Lung (tissue), 12 donors: Measurements from ENCODE around the gene TP53BP2. TPM values are rescaled to one million over a fixed set of nuclear protein-coding genes. Genes with fewer than 3 reads are reported as not detected.

Experiments used
- ATAC-seq: fragments of 200-7000 bp; cut with Tn5 transposase; one replicate; pipeline ENCODE4 v1.9.1; 2020; ENCODE audit warnings: moderate number of reproducible peaks; ENCODE audit not compliant: insufficient read depth, low FRiP score
- DNase-seq, 3 donors: peaks; one replicate each; pipeline ENCODE4 v3.0.0-alpha.2; 2013 to 2017
- H3K27ac ChIP-seq, 2 donors: one replicate each; pipeline ENCODE4 v1.5.1; 2013; ENCODE audit warnings: mild to moderate bottlenecking in 2 of 2, moderate library complexity in 2 of 2, control low read depth in 1 of 2, inconsistent platforms in 1 of 2, low read depth in 1 of 2, low read length in 1 of 2
- H3K27me3 ChIP-seq, 3 donors: one replicate each; pipeline ENCODE4 v1.5.1; 2013; ENCODE audit warnings: low read length in 2 of 3; ENCODE audit not compliant: control insufficient read depth in 3 of 3, insufficient read depth in 3 of 3
- H3K36me3 ChIP-seq, 4 donors: one replicate each; pipeline ENCODE4 v1.5.1; 2013; ENCODE audit warnings: low read length in 4 of 4, mild to moderate bottlenecking in 1 of 4, moderate library complexity in 1 of 4; ENCODE audit not compliant: control insufficient read depth in 4 of 4, insufficient read depth in 4 of 4
- H3K4me1 ChIP-seq, 5 donors: one replicate each; pipeline ENCODE4 v1.5.1; 2013; ENCODE audit warnings: low read length in 5 of 5, mild to moderate bottlenecking in 2 of 5, moderate library complexity in 1 of 5; ENCODE audit not compliant: control insufficient read depth in 5 of 5, insufficient read depth in 5 of 5
- H3K4me3 ChIP-seq: one replicate; pipeline ENCODE4 v1.5.1; 2013; ENCODE audit warnings: mild to moderate bottlenecking, control low read depth, moderate library complexity
- H3K9ac ChIP-seq, 2 donors: one replicate each; pipeline ENCODE4 v1.5.1; 2013; ENCODE audit warnings: low read length in 2 of 2, control low read depth in 1 of 2; ENCODE audit not compliant: insufficient read depth in 1 of 2
- H3K9me3 ChIP-seq, 4 donors: one replicate each; pipeline ENCODE4 v1.5.1; 2013; ENCODE audit warnings: low read length in 3 of 4, mild to moderate bottlenecking in 1 of 4, moderate library complexity in 1 of 4; ENCODE audit not compliant: control insufficient read depth in 4 of 4, insufficient read depth in 3 of 4
- CTCF ChIP-seq: IDR thresholded peaks from 2 replicates; pipeline ENCODE4 v1.5.1; 2012; ENCODE audit warnings: mild to moderate bottlenecking; ENCODE audit errors: control extremely low read depth, extremely low read depth
- WGBS, 2 donors: extraction: QIAGEN DNeasy Blood & Tissue Kit; methylation state at CpG; one replicate each; pipeline ENCODE4 v1.1.7; 2013; 5-methylcytosine and 5-hydroxymethylcytosine counted together
- polyA plus RNA-seq, 2 donors: library from polyadenylated mRNA; stranded (reverse); fragments of 200-250 nt; gene quantifications; one replicate each; pipeline ENCODE4 v1.2.1, GENCODE V29; 2013
- total RNA-seq, 2 donors: library from RNA; depleted of rRNA in 1 of 2; stranded (reverse); fragments of >200 nt in 1 of 2; gene quantifications; one replicate each; pipeline ENCODE4 v1.2.1, GENCODE V29; 2014 to 2021
- donor health status: control.
- donor health status: control.
- donor health status: Bipolar disorder and iron deficiency.
- donor health status: healthy.
- donor health status: DM: yes; HTN: yes; CAD: no.

Gene TP53BP2
- total and polyA plus RNA-seq, 4 donors, result 11.5 to 94.2 (median 45.7) TPM

- ATAC-seq (no peak), DNase-seq (no peak)
- Histone ChIP-seq H3K27ac (peak overlapping the region in 1 of 2 donors; percentile 66), H3K9ac (no peak overlapping the region), H3K4me1 (peaks cover 0 to 17% (median 9%) of the 10 kb centered on the region in 5 donors), H3K4me3 (no peak overlapping the region), H3K36me3 (no peaks in the 10 kb centered on the region), H3K27me3 (no peaks in the 10 kb centered on the region), H3K9me3 (no peaks in the 10 kb centered on the region)
- WGBS, 2 donors, result 48 to 66% methylated on average over 3 of the region's 3 CpGs
- TF ChIP-seq CTCF, result no peak
Observed at GRCh38 chr1:223827193-223827663, 18.5 kb downstream of the TP53BP2 start.

- H3K4me3 ChIP-seq, result no peak overlapping the region
- peaks cover 0 to under 1% (median under 1%) of the 10 kb centered on the region in 4 donors for H3K36me3 ChIP-seq
- TF ChIP-seq CTCF, result no peak
- H3K9me3 ChIP-seq, result no peaks in the 10 kb centered on the region
- no peaks in the 10 kb centered on the region for H3K27me3 ChIP-seq
- ATAC-seq, result no peak
- peaks cover 0 to 17% (median 6%) of the 10 kb centered on the region in 5 donors for H3K4me1 ChIP-seq
- DNase-seq, result peak in 1 of 3 donors; percentile 14
- 27 to 52% methylated on average over 11 of the region's 11 CpGs for WGBS, 2 donors
- no peak overlapping the region for H3K9ac ChIP-seq
- H3K27ac ChIP-seq, result no peak overlapping the region
Observed at GRCh38 chr1:223825767-223826748, 19.7 kb downstream of the TP53BP2 start.

GRCh38 chr1:223824712-223825111 is 21.0 kb downstream of the TP53BP2 start:
- TF ChIP-seq CTCF, result no peak
- 36 to 67% methylated on average over 4 of the region's 4 CpGs for WGBS, 2 donors
- no peaks in the 10 kb centered on the region for H3K27me3 ChIP-seq
- no peak for ATAC-seq
- peaks cover 0 to 16% (median 6%) of the 10 kb centered on the region in 5 donors for H3K4me1 ChIP-seq
- H3K9me3 ChIP-seq, result no peaks in the 10 kb centered on the region
- no peak overlapping the region for H3K27ac ChIP-seq
- H3K4me3 ChIP-seq, result no peak overlapping the region
- H3K36me3 ChIP-seq, result peaks cover 0 to 13% (median 5%) of the 10 kb centered on the region in 4 donors
- DNase-seq, result no peak
- no peak overlapping the region for H3K9ac ChIP-seq
